ENCODE measurements around the gene TUBB3.
"Not testable (repeated sequence)": the region's sequence is repeated elsewhere in the genome, so short reads cannot be mapped to it uniquely, and the experiment has no call there.

- not testable (repeated sequence) for TF ChIP-seq CTCF, POLR2A (IDR thresholded peaks at IDR 0.05)
Observed at GRCh38 chr16:89968074-89968473, 44.9 kb downstream of the TUBB3 start.

Data from right lobe of liver (tissue), 4 donors.